ENCODE measurements around the gene CYTIP. TPM values are rescaled to one million over a fixed set of nuclear protein-coding genes. Genes with fewer than 3 reads are reported as not detected.

The CYTIP gene
- polyA plus RNA-seq, 1 donor from 2014 or later, result not detected

- Histone ChIP-seq H2AFZ (ENCODE audit: low read depth, low read length) (no peak overlapping the region), H3K4me2 (ENCODE audit: low read length) (no peak overlapping the region), H3K9me2 (ENCODE audit: insufficient read depth, low read length) (no peaks in the 10 kb centered on the region), H3K79me2 (replicated peaks; ENCODE audit: insufficient read depth, low read length) (no peaks in the 10 kb centered on the region), H3F3A (ENCODE audit: insufficient read depth, low read length, poor library complexity, severe bottlenecking) (no peaks in the 10 kb centered on the region), H3K27me3 (ENCODE audit: insufficient read depth, low read depth, low read length) (no peaks in the 10 kb centered on the region), H4K20me1 (ENCODE audit: insufficient read depth) (no peaks in the 10 kb centered on the region), H3K9ac (ENCODE audit: low read length) (no peak overlapping the region), H3K4me3 (ENCODE audit: low read length) (no peak overlapping the region), H3K9me3 (ENCODE audit: low read length) (no peaks in the 10 kb centered on the region), H3K36me3 (ENCODE audit: insufficient read depth, low read length) (no peaks in the 10 kb centered on the region), H3K27ac (ENCODE audit: low read length) (no peak overlapping the region)
- TF ChIP-seq CTCF (IDR thresholded peaks at IDR 0.05; ENCODE audit: poor library complexity, severe bottlenecking) (no peak), TAF1 (IDR thresholded peaks at IDR 0.05; ENCODE audit: low read depth) (no peak), POLR2AphosphoS5 (IDR thresholded peaks at IDR 0.05) (no peak), EP300 (conservative IDR thresholded peaks at IDR 0.05; ENCODE audit: poor library complexity, severe bottlenecking) (no peak), RAD21 (conservative IDR thresholded peaks at IDR 0.05) (no peak), SMC3 (conservative IDR thresholded peaks at IDR 0.05; ENCODE audit: poor library complexity) (no peak), MXI1 (conservative IDR thresholded peaks at IDR 0.05; ENCODE audit: poor library complexity, severe bottlenecking) (no peak)
These were observed 3.1 kb upstream of the CYTIP start for GRCh38 chr2:157447031-157447430.

- no peak overlapping the region for H3K4me3 ChIP-seq (ENCODE audit: low read length)
- H3K9me3 ChIP-seq (ENCODE audit: low read length), result no peaks in the 10 kb centered on the region
- H3K27ac ChIP-seq (ENCODE audit: low read length), result no peak overlapping the region
- TF ChIP-seq REST (IDR thresholded peaks at IDR 0.05; ENCODE audit: borderline replicate concordance) (no peak), MXI1 (conservative IDR thresholded peaks at IDR 0.05; ENCODE audit: poor library complexity, severe bottlenecking) (no peak), EP300 (conservative IDR thresholded peaks at IDR 0.05; ENCODE audit: poor library complexity, severe bottlenecking) (no peak), SMC3 (conservative IDR thresholded peaks at IDR 0.05; ENCODE audit: poor library complexity) (no peak), POLR2AphosphoS5 (IDR thresholded peaks at IDR 0.05) (no peak), EZH2 (IDR thresholded peaks at IDR 0.05; ENCODE audit: borderline replicate concordance, insufficient read depth, low read length, poor library complexity, severe bottlenecking) (no peak), TAF1 (IDR thresholded peaks at IDR 0.05; ENCODE audit: low read depth) (no peak), RAD21 (conservative IDR thresholded peaks at IDR 0.05) (no peak), CTCF (IDR thresholded peaks at IDR 0.05; ENCODE audit: poor library complexity, severe bottlenecking) (no peak)
- H4K20me1 ChIP-seq (ENCODE audit: insufficient read depth), result no peaks in the 10 kb centered on the region
- no peak overlapping the region for H3K9ac ChIP-seq (ENCODE audit: low read length)
- no peaks in the 10 kb centered on the region for H3K9me2 ChIP-seq (ENCODE audit: insufficient read depth, low read length)
- no peaks in the 10 kb centered on the region for H3F3A ChIP-seq (ENCODE audit: insufficient read depth, low read length, poor library complexity, severe bottlenecking)
- H3K27me3 ChIP-seq (ENCODE audit: insufficient read depth, low read depth, low read length), result no peaks in the 10 kb centered on the region
- H2AFZ ChIP-seq (ENCODE audit: low read depth, low read length), result no peak overlapping the region
- H3K79me2 ChIP-seq (replicated peaks; ENCODE audit: insufficient read depth, low read length), result no peaks in the 10 kb centered on the region
- H3K4me2 ChIP-seq (ENCODE audit: low read length), result no peak overlapping the region
- no peaks in the 10 kb centered on the region for H3K36me3 ChIP-seq (ENCODE audit: insufficient read depth, low read length)
These were observed 752 bp upstream of the CYTIP start for GRCh38 chr2:157444641-157445040.
